ENCODE measurements around the gene AFM. TPM values are rescaled to one million over a fixed set of nuclear protein-coding genes. Genes with fewer than 3 reads are reported as not detected.

AFM gene
- total RNA-seq, 1 donor = not detected

DNA sequence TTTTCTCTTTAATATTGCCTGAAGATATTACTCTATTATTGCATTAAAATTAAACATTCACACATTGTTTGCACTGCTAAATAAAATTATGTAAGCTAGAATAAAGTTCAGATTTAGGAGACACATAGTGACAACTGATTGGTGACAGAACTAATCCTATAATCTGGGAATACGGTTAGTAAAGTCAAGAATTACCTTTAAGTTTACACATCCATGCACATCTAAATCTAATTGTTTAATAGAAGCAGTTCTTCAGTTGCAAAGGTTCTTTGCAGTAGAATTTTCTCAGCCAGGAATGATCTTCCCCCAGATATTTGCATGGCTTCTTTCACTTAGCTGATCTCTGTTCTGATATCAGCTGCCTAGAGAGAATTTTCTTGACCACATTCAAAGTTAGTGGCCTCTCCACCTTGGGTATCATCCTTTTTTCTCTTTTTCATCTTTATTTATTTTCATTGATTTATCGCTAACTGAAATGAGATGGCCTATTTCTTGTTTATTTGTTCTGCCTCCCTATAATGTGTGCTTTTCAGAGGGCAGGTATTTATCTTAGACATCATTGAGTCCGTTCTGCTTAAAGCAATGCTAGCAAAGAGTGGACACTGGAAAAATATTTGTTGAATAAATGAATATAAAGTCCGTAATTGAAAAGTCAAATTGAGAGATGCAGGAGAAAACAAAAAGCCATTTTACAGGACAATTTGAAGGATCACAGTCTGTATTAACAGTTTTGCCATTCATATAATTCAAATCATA, 32.9 kb upstream of the AFM start:
- DNase-seq (ENCODE audit: low read depth in 2 of 3, low spot score in 2 of 3) = no peak

DNA sequence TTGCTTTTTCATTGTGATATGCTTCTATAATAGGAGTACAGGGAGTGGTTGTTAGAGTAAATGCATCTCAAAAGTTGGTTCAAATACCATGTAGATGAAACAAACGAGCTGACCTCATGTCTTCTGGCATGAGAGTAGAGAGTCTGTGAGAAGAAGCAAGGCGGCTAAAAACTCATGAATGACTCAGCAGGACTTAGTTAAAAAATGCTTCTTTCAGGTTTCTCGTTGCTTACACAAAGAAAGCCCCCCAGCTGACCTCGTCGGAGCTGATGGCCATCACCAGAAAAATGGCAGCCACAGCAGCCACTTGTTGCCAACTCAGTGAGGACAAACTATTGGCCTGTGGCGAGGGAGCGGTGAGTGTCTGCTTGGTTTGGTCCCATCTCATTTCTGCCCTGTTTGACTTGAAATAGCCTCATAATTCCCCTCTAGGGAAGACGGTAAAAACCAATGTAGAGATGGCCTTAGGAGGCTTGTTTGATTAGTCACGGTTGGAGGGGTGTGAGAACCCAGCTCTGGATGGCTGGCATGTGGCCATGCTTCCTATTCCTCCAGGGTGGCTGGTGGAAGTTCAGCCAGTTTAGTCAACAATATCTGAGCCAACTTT, 31.0 kb upstream of the AFM start:
- DNase-seq (ENCODE audit: low read depth in 2 of 3, low spot score in 2 of 3) = no peak

DNA sequence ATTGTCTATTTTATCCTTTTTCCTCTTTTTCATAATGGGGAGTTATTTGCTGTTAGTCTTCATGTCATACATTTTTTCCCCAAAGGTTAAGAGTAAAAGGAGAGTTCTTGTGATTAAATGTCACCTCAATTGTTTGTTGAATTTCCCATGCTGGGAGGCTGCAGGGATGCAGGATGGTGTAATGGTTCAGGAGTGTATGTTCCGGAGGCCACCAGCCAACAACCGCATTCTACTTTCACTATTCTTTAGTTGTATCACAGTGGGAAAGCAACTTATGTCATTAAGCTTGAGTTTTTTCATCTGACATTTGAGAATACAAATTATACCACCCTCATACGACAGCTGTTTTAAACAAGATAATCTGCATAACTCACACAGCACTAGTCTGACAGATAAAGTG, 30.1 kb upstream of the AFM start:
- no peak for DNase-seq (ENCODE audit: low read depth in 2 of 3, low spot score in 2 of 3)

DNA sequence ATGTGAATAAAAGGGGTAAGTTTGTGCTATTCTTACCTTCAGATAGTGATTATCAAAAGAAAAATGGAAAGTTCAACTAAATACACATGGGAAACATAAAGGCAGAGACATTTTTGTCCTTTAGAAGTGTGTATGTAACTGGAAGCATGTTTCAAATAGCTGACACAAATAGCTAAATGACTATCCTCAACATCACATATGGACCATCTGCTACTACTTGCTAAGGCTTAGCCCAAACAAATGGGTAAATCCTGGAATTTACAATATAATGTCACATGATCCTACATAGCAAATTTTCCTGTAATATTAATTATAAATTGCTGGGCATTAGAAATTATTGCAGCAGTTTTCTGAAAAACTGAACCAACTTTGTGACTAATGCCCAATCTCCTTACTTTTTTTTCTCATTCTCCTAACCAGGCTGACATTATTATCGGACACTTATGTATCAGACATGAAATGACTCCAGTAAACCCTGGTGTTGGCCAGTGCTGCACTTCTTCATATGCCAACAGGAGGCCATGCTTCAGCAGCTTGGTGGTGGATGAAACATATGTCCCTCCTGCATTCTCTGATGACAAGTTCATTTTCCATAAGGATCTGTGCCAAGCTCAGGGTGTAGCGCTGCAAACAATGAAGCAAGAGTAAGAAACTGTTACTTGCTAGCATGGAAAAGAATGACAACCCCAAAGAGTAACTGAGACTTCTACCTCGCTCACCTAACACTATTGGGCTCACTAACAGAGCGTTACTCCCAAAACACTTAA, 29.4 kb upstream of the AFM start:
- no peak for DNase-seq (ENCODE audit: low read depth in 2 of 3, low spot score in 2 of 3)

DNA sequence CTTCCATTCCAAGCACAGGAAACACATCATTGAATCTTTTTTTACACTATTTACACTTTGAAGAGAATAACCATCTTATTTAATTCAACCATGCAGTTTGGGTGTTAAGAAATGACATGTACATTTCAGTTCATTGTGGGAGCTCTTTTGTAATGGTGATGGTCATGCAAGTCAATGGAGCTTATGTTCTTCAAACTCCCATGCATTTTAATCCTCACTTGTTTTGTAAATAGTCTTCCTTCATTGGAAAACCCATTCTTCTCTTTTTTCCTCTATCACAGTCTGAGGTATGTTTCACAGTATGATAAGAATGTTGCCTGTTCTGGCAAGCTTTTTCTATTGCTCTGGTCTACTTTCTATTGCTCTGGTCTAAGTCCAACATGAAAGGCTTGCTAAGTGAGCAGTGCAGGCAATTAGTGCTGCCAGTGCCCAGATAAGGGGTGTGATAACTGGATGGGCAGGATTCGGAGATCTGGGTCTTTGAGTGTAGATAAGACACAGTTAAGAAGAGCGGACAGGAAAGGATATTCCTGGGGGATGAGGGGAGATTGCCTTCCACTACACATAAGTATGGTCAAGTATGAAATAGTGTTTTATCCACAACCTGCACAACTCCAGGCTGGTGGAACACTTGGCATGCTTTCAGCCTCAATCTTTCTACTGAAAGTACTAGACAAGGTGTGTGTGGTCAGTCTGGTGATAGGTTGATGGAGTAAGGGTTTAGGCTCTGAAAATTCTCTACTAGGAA, 28.4 kb upstream of the AFM start:
- DNase-seq (ENCODE audit: low read depth in 2 of 3, low spot score in 2 of 3) = no peak

DNA sequence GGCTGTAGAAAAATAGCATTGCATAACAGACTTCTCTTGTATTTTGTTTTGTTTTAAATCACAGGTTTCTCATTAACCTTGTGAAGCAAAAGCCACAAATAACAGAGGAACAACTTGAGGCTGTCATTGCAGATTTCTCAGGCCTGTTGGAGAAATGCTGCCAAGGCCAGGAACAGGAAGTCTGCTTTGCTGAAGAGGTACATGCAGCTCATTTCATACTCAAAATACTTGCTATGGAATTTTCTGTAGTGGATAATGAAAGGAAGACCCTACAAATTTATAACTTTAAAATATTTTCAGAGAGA, 27.9 kb upstream of the AFM start:
- no peak for DNase-seq (ENCODE audit: low read depth in 2 of 3, low spot score in 2 of 3)

DNA sequence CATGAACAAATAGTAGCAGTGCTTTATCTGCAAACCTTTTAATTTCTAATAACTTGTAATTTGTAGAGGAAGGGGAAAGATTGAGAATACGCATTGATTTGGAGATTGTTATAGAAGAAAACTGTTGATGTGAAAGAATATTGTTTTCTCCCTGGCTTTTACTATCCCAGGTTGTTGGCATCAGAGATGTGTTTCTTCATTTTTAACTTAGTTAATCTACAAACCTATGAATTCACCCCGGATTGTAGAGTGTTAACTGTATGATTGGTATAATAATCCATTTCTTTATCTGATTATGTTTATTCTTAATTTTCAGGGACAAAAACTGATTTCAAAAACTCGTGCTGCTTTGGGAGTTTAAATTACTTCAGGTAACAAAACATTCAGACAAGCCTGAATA, 26.6 kb upstream of the AFM start:
- DNase-seq (ENCODE audit: low read depth in 2 of 3, low spot score in 2 of 3) = no peak

DNA sequence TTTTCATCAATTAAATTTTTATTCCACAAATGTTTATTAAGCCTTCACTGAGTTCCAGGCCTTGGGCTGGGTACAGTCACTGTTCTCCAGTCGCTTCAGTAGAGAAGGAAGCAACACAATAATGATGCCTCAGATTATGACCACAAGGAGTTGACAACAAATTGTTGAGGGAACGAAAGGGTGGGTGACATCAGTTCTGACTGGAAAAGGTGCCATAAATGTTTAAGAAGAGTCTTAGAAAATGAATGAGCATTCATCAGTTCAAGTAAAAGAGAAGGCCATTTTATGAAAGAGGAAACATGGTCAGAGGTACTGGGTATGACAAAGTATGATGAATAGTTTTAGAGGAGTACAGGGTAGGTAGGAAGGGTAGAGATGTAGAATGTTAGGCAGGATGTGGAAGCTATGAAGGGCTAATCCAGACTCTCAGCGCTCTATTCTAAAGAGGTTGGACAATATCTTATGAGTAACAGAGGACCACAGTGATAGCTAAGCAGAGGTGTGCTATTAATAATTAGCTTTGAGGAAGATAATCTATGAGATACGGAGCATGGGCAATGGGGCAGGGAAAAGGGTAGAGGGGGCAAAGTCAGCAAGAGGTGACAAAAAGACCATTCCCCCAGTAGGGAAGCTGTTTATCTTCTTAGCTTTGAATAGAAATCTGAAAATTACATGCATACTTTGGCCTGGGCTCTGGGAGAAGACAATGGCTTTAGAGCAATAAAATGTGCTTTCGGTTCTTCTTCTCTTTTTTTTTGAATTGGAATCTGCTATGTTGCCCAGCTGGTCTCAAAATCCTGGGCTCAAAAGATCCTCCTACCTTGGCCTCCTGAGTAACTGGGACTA, 25.1 kb upstream of the AFM start:
- DNase-seq (ENCODE audit: low read depth in 2 of 3, low spot score in 2 of 3) = no peak

DNA sequence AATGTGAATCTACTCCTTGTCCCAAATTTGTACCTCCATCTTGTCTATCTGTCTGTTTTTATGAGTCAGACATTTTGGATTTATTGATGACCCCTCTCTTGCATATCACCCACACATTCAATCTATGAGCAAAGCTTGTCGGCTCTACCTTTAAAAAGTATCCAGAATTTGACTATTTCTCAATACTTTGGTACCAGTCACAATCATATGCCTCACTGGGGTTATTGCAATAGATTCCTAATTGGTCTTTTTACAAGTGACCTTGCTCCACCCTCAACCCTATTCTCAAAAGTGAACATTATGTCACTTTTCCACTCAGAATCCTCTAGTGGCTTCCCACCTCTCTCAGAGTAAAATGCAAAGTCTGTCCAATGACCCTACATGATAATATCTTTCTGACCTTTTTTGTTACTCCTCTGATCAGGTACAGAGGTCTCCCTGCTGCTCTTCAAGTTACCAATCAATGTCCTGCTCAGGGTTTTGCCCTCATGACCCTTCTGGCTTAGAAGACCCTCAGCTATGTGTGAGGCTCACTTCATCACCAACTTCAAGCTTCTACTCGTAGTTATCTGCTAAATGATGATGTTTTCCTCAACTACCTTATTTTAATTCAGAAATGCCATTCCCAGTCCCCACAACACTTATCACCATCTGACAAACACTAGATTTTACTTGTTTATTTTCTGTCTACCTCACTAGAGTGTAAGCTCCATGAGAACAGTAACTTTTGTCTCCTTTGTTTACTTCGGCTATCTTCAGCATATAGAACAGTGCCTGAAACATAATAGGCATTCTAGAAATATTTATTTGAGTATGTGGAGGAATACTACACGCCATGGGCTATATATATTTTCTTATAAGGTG, 23.1 kb upstream of the AFM start:
- no peak for DNase-seq (ENCODE audit: low read depth in 2 of 3, low spot score in 2 of 3)

DNA sequence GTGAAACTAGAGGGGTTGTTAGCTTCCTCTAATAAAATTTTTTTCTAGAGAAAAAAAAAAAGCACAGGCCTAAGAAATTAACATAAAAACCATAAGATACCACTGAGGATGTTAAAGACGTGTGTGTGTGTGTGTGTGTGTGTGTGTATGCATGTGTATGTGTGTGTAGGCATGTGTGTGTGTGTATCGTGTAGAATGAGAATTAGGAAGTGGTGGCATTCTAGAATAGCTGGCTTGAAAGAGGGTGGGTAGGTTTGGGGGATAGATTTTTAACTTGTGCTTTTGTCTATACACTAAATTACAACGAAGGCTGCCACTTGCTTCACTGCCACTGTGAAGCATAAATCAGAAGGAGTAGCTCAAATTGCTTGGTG, 22.5 kb upstream of the AFM start:
- no peak for DNase-seq (ENCODE audit: low read depth in 2 of 3, low spot score in 2 of 3)

DNA sequence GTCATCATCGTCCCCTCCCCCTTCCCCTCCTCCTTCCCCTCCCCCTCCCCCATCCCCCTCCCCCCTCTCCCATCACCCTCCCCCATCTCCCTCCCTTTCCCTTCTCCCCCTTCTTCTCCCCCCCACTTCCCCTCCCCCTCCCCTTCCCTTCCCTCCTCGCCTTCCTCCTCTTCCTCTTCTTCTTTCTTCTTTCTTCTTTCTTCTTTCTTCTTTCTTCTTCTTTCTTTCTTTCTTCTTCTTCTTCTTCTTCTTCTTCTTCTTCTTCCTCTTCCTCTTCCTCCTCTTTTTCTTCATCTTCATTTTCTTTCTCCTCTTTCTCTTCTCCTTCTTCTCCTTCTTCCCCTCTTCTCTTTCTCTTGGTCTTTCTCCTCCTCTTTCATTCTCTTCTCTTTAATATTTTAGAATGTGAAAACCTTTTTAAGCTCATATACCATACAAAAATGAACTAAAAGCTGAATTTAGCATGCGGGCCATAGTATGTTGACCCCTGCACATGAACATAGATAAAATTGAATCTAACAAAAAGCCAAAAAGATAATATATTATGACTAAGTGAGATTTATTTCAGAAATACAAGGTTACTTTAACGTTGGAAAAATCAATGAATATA, 20.5 kb upstream of the AFM start:
- DNase-seq (ENCODE audit: low read depth in 2 of 3, low spot score in 2 of 3) = no peak

DNA sequence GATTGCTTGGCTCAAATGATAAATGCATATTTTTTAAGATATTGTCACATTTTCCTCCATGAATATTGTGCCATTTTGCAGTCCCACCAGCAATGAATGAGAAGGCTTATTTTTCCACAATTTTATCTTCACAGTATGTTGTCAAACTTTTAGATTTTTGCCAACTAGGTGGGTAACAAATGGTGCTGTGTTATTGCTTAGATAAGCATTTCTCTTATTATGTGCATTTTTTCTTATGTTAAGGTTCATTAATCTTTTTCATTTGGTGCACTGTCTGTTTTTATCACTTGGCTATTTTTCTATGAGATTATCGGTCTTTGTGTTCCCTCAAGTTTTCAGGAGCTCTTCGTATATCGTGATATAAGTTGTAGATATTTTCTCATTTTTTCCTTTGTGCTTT, 13.4 kb upstream of the AFM start:
- DNase-seq (ENCODE audit: low read depth in 2 of 3, low spot score in 2 of 3) = no peak

DNA sequence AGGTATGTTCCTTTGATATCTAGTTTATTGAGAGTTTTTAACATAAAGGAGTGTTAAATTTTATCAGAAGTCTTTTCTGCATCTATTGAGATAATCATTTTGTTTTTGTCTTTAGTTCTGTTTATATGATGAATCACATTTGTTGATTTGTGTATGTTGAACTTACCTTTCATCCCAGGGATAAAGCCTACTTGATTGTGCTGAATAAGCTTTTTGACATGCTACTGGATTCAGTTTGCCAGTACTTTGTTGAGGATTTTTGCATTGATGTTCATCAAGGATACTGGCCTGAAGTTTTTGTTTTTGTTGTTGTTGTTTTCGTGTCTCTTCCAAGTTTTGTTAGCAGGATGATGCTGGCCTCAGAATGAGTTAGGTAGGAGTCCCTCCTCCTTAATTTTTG, 10.8 kb upstream of the AFM start:
- DNase-seq (ENCODE audit: low read depth in 2 of 3, low spot score in 2 of 3) = no peak

DNA sequence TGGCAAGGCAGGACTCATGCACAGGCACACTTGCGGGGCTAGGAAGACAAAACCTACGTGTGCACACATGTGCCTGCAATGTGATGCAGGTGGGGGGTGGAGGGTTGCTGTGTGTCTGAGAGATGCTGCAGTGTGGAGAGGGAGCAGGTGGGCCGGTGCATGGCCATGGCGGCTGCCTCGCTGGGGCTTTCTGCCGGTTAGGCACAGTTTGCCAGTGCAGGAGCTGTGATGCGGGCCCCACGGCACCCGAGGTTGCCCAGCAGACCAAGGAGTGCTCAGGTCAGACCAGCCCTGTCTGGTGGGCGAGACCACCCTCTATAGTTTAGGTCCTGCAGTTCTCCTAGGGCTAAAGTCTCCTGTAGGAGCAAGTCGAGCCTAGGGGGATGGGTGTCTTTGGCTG, 4.4 kb upstream of the AFM start:
- DNase-seq (ENCODE audit: low read depth in 2 of 3, low spot score in 2 of 3) = no peak

DNA sequence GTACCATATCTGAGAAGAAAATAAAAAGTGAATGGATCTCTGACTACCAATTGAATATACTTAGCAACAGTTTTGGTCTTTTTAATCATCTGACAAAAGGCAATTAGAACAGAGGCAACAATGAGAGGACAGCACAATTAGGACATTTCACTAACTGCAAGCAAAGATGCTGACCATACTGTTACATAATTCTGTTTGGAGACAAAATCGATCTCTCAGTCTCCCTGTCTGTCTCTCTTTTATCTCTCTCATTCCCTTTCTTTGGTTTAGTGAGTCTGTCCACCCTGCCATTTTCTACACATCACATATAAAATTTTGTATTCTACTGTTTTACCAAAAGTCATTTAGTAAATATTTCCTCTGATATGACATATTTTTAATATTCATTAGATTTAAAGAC, 2.2 kb upstream of the AFM start:
- no peak for DNase-seq (ENCODE audit: low read depth in 2 of 3, low spot score in 2 of 3)

DNA sequence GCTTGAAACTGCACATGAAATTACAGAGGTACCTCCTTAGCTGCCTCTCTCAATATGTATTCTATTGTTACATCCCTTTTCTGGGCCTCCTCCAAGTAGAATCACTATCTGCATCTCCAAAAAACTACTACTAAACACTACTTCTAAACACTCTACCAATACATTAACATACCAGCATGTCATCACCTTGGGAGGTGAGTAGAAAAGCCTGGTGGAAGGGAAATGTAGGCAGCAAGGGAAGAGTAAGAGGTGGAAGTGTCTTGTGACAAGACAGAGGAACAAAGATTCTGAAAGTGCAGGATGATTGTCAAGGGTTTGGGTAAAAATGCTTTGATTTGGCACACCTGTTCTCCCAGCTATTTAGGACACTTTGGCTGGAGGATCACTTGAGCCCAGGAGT, 3.5 kb downstream of the AFM start:
- DNase-seq (ENCODE audit: low read depth in 2 of 3, low spot score in 2 of 3) = no peak

DNA sequence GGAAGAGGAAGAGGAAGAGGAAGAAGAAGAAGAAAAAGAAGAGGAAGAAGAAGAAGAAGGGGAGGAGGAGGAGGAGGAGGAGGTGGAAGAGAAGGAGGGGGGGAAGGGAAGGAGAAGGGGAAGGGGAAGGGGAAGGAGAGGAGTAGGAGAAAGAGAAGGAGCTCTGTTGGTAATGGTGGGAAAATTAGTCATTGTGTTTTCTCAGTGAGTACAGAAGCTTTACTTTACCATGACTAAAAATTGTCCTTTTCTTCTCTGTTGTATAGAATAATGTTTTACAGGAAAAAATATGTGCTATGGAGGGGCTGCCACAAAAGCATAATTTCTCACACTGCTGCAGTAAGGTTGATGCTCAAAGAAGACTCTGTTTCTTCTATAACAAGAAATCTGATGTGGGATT, 4.1 kb downstream of the AFM start:
- DNase-seq (ENCODE audit: low read depth in 2 of 3, low spot score in 2 of 3) = no peak

DNA sequence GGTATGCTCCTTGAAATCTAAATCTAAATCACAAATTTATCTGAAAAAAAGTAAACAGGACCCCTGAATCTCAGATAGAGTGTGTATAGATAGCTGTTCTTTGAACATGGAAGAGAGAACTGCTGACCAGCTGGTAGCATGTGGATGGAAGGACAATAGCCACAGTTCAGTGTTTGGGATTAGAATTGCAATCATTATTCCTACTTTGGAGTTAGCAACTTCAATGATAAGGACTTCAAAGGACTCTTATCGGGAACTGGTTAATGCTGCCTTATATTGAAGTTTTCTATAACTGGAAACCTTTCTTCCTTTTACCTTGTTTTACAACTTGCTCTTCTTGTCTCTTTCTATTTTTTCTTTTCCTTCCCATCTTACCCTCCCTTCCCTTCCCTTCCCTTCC, 5.0 kb downstream of the AFM start:
- DNase-seq (ENCODE audit: low read depth in 2 of 3, low spot score in 2 of 3) = no peak

DNA sequence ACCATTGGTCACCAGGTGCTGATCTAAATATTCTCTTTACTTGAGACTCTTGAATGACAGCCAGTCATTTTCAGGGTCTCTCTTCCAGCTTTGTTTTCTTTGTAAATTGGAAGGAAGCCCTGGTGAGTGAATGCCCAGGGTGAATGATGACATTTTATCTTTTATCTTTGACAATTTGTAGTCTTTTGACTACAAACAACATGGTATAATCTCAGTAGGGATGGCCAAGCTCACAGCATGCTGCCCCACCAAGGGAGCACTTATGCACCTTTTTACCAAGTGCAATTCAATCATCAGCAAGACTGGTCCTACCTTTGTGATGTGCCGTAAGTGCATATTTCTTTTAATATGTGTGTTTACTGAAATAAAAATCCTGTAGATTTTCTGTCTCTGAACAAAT, 5.7 kb downstream of the AFM start:
- no peak for DNase-seq (ENCODE audit: low read depth in 2 of 3, low spot score in 2 of 3)
